Activated naive CD8-positive, alpha-beta T cell (primary cell): Measurements from ENCODE around the gene FOXN3.
A peak's percentile ranks its signal among the peaks of the same experiment; 100 is the strongest.
"Not testable (repeated sequence)": the region's sequence is repeated elsewhere in the genome, so short reads cannot be mapped to it uniquely, and the experiment has no call there.

Experiments used
- H3K27ac Mint-ChIP-seq: one replicate; pipeline ENCODE4 v1.8.0; 2021; ENCODE audit warnings: mixed read lengths
- H3K27me3 Mint-ChIP-seq: one replicate; pipeline ENCODE4 v1.8.0; 2021; ENCODE audit warnings: mixed read lengths
- H3K36me3 Mint-ChIP-seq: one replicate; pipeline ENCODE4 v1.8.0; 2021; ENCODE audit warnings: mixed read lengths
- H3K4me1 Mint-ChIP-seq: one replicate; pipeline ENCODE4 v1.8.0; 2021; ENCODE audit warnings: low read depth, mixed read lengths
- H3K4me3 Mint-ChIP-seq: one replicate; pipeline ENCODE4 v1.8.0; 2021; ENCODE audit warnings: mild to moderate bottlenecking, mixed read lengths
- H3K9me3 Mint-ChIP-seq: one replicate; pipeline ENCODE4 v1.8.0; 2021; ENCODE audit warnings: low read depth, mixed read lengths

The FOXN3 gene

GRCh38 chr14:89256283-89256682 lies 160.8 kb downstream of the FOXN3 start:
- no peak overlapping the region for H3K27ac Mint-ChIP-seq
- H3K9me3 Mint-ChIP-seq, result no peaks in the 10 kb centered on the region
- H3K36me3 Mint-ChIP-seq, result peaks cover 22% of the 10 kb centered on the region
- no peak overlapping the region for H3K4me3 Mint-ChIP-seq
- no peaks in the 10 kb centered on the region for H3K27me3 Mint-ChIP-seq
- H3K4me1 Mint-ChIP-seq, result peaks cover 41% of the 10 kb centered on the region

GRCh38 chr14:89255852-89256251 lies 161.2 kb downstream of the FOXN3 start:
- Mint-ChIP-seq H3K27ac (no peak overlapping the region), H3K27me3 (no peaks in the 10 kb centered on the region), H3K4me1 (peaks cover 46% of the 10 kb centered on the region), H3K4me3 (no peak overlapping the region), H3K36me3 (peaks cover 22% of the 10 kb centered on the region), H3K9me3 (no peaks in the 10 kb centered on the region)

GRCh38 chr14:89255012-89255411 lies 162.0 kb downstream of the FOXN3 start:
- Mint-ChIP-seq H3K36me3 (peaks cover 26% of the 10 kb centered on the region), H3K9me3 (no peaks in the 10 kb centered on the region), H3K4me3 (no peak overlapping the region), H3K27me3 (no peaks in the 10 kb centered on the region), H3K4me1 (peaks cover 50% of the 10 kb centered on the region), H3K27ac (no peak overlapping the region)

GRCh38 chr14:89254166-89254909 lies 162.7 kb downstream of the FOXN3 start:
- Mint-ChIP-seq H3K27me3 (no peaks in the 10 kb centered on the region), H3K4me3 (no peak overlapping the region), H3K36me3 (peaks cover 26% of the 10 kb centered on the region), H3K4me1 (peaks cover 54% of the 10 kb centered on the region), H3K9me3 (no peaks in the 10 kb centered on the region), H3K27ac (peak overlapping the region; percentile 2)

- Mint-ChIP-seq H3K4me3 (no peak overlapping the region), H3K4me1 (peaks cover 57% of the 10 kb centered on the region), H3K9me3 (no peaks in the 10 kb centered on the region), H3K36me3 (peaks cover 24% of the 10 kb centered on the region), H3K27me3 (no peaks in the 10 kb centered on the region), H3K27ac (peak overlapping the region; percentile 46)
These were observed 164.0 kb downstream of the FOXN3 start for GRCh38 chr14:89252887-89253532.

GRCh38 chr14:89251061-89251460 lies 166.0 kb downstream of the FOXN3 start:
- Mint-ChIP-seq H3K27ac (peak overlapping the region; percentile 83), H3K27me3 (no peaks in the 10 kb centered on the region), H3K36me3 (peaks cover 21% of the 10 kb centered on the region), H3K4me3 (no peak overlapping the region), H3K4me1 (peaks cover 65% of the 10 kb centered on the region), H3K9me3 (no peaks in the 10 kb centered on the region)

GRCh38 chr14:89250655-89250975 lies 166.4 kb downstream of the FOXN3 start:
- H3K4me3 Mint-ChIP-seq, H3K9me3 Mint-ChIP-seq, H3K27me3 Mint-ChIP-seq: not testable (repeated sequence)
- H3K36me3 Mint-ChIP-seq, result peaks cover 21% of the 10 kb centered on the region
- peaks cover 69% of the 10 kb centered on the region for H3K4me1 Mint-ChIP-seq
- H3K27ac Mint-ChIP-seq, result peak overlapping the region; percentile 83

GRCh38 chr14:89249972-89250654 lies 166.9 kb downstream of the FOXN3 start:
- Mint-ChIP-seq H3K4me3 (no peak overlapping the region), H3K9me3 (no peaks in the 10 kb centered on the region), H3K36me3 (peaks cover 21% of the 10 kb centered on the region), H3K4me1 (peaks cover 70% of the 10 kb centered on the region), H3K27me3 (no peaks in the 10 kb centered on the region), H3K27ac (peak overlapping the region; percentile 83)

GRCh38 chr14:89249065-89249695 lies 167.9 kb downstream of the FOXN3 start:
- Mint-ChIP-seq H3K27me3 (no peaks in the 10 kb centered on the region), H3K4me1 (peaks cover 78% of the 10 kb centered on the region), H3K36me3 (peaks cover 21% of the 10 kb centered on the region), H3K4me3 (no peak overlapping the region), H3K27ac (peak overlapping the region; percentile 41), H3K9me3 (no peaks in the 10 kb centered on the region)

- Mint-ChIP-seq H3K4me1 (peaks cover 79% of the 10 kb centered on the region), H3K27ac (no peak overlapping the region), H3K4me3 (no peak overlapping the region), H3K36me3 (peaks cover 18% of the 10 kb centered on the region), H3K27me3 (no peaks in the 10 kb centered on the region), H3K9me3 (no peaks in the 10 kb centered on the region)
These were observed 168.5 kb downstream of the FOXN3 start for GRCh38 chr14:89248411-89249064.

- Mint-ChIP-seq H3K9me3 (no peaks in the 10 kb centered on the region), H3K4me1 (peaks cover 78% of the 10 kb centered on the region), H3K27ac (no peak overlapping the region), H3K4me3 (no peak overlapping the region), H3K27me3 (no peaks in the 10 kb centered on the region), H3K36me3 (peaks cover 15% of the 10 kb centered on the region)
These were observed 169.4 kb downstream of the FOXN3 start for GRCh38 chr14:89247457-89248122.

- no peaks in the 10 kb centered on the region for H3K27me3 Mint-ChIP-seq
- H3K9me3 Mint-ChIP-seq, result no peaks in the 10 kb centered on the region
- H3K36me3 Mint-ChIP-seq, result peaks cover 12% of the 10 kb centered on the region
- no peak overlapping the region for H3K27ac Mint-ChIP-seq
- peaks cover 83% of the 10 kb centered on the region for H3K4me1 Mint-ChIP-seq
- H3K4me3 Mint-ChIP-seq, result no peak overlapping the region
These were observed 170.7 kb downstream of the FOXN3 start for GRCh38 chr14:89246290-89246689.

- Mint-ChIP-seq H3K4me3 (no peak overlapping the region), H3K36me3 (peaks cover 16% of the 10 kb centered on the region), H3K4me1 (peaks cover 83% of the 10 kb centered on the region), H3K27me3 (no peaks in the 10 kb centered on the region), H3K9me3 (no peaks in the 10 kb centered on the region), H3K27ac (no peak overlapping the region)
These were observed 171.2 kb downstream of the FOXN3 start for GRCh38 chr14:89245802-89246201.

GRCh38 chr14:89244720-89245119 lies 172.3 kb downstream of the FOXN3 start:
- H3K27ac Mint-ChIP-seq, result peak overlapping the region; percentile 5

More at GRCh38 chr14:89244720-89245119, 172.3 kb downstream of the FOXN3 start:
- Mint-ChIP-seq H3K4me3 (no peak overlapping the region), H3K9me3 (no peaks in the 10 kb centered on the region), H3K36me3 (peaks cover 16% of the 10 kb centered on the region), H3K27me3 (no peaks in the 10 kb centered on the region), H3K4me1 (peaks cover 80% of the 10 kb centered on the region)
